Upper lobe of right lung (tissue), 1 donor: ENCODE measurements around the gene MEGF11. TPM values are rescaled to one million over a fixed set of nuclear protein-coding genes. Genes with fewer than 3 reads are reported as not detected.

Experiments used
- ATAC-seq: fragments of 200-7000 bp; cut with Tn5 transposase; one replicate; pipeline ENCODE4 v1.9.1; 2020; ENCODE audit warnings: mild to moderate bottlenecking, moderate library complexity
- DNase-seq: peaks from one replicate; pipeline ENCODE4 v3.0.0-alpha.2; 2020
- H3K27ac ChIP-seq: fragments of 200-600 bp; one replicate; pipeline ENCODE4 v1.8.0; 2022
- H3K27me3 ChIP-seq: fragments of 200-600 bp; one replicate; pipeline ENCODE4 v1.8.0; 2022; ENCODE audit warnings: mild to moderate bottlenecking
- H3K36me3 ChIP-seq: fragments of 200-600 bp; one replicate; pipeline ENCODE4 v1.8.0; 2022
- H3K4me1 ChIP-seq: fragments of 200-600 bp; one replicate; pipeline ENCODE4 v1.8.0; 2022
- H3K4me3 ChIP-seq: fragments of 200-600 bp; one replicate; pipeline ENCODE4 v1.8.0; 2022; ENCODE audit warnings: mild to moderate bottlenecking
- H3K9me3 ChIP-seq: fragments of 200-600 bp; one replicate; pipeline ENCODE4 v1.8.0; 2022
- CTCF ChIP-seq: fragments of 200-600 bp; IDR thresholded peaks from one replicate; pipeline ENCODE4 v1.8.0; 2022; ENCODE audit warnings: antibody characterized with exemption
- intact Hi-C: fragments of 100-400 bp; cut with DNase I; formaldehyde crosslinking; loops from one replicate; pipeline ENCODE4 v1.11.0; 2022
- total RNA-seq: library from RNA; stranded (reverse); fragmentation: NEBNext Ultra II Directional; extraction: Animal tissue kit (Norgen Biotek cat#: 25700); gene quantifications from one replicate; pipeline ENCODE4 v1.2.1, GENCODE V29; 2021
- donor health status: DM: no; HTN: yes; CAD: no; lungs with severe emphysema.

The MEGF11 gene
- total RNA-seq, 1 donor from 2014 or later: 3.0 TPM

GRCh38 chr15:66001042-66001441 is 252.5 kb downstream of the MEGF11 start:
- no peak for TF ChIP-seq CTCF
- H3K27ac ChIP-seq: no peak overlapping the region
- H3K27me3 ChIP-seq: peaks cover 6% of the 10 kb centered on the region
- no peaks in the 10 kb centered on the region for H3K9me3 ChIP-seq
- no peaks in the 10 kb centered on the region for H3K36me3 ChIP-seq
- H3K4me1 ChIP-seq: no peaks in the 10 kb centered on the region
- H3K4me3 ChIP-seq: no peak overlapping the region
- ATAC-seq (no peak), DNase-seq (no peak)
- intact Hi-C loops: no loop called here

GRCh38 chr15:65998486-65998885 is 255.1 kb downstream of the MEGF11 start:
- Histone ChIP-seq H3K4me3 (no peak overlapping the region), H3K27ac (no peak overlapping the region), H3K36me3 (no peaks in the 10 kb centered on the region), H3K9me3 (no peaks in the 10 kb centered on the region), H3K27me3 (peaks cover 14% of the 10 kb centered on the region), H3K4me1 (no peaks in the 10 kb centered on the region)
- no peak for ATAC-seq
- intact Hi-C loops: no loop called here
- TF ChIP-seq CTCF: no peak
- DNase-seq: no peak

GRCh38 chr15:65996901-65997300 is 256.6 kb downstream of the MEGF11 start:
- Histone ChIP-seq H3K27me3 (peaks cover 20% of the 10 kb centered on the region), H3K9me3 (no peaks in the 10 kb centered on the region), H3K36me3 (no peaks in the 10 kb centered on the region), H3K4me3 (no peak overlapping the region), H3K27ac (no peak overlapping the region), H3K4me1 (no peaks in the 10 kb centered on the region)
- intact Hi-C loops: no loop called here
- no peak for TF ChIP-seq CTCF
- DNase-seq (no peak), ATAC-seq (no peak)

GRCh38 chr15:65994832-65995231 is 258.7 kb downstream of the MEGF11 start:
- no peak overlapping the region for H3K4me3 ChIP-seq
- intact Hi-C loops: no loop called here
- no peaks in the 10 kb centered on the region for H3K36me3 ChIP-seq
- TF ChIP-seq CTCF: no peak
- no peak for DNase-seq
- H3K4me1 ChIP-seq: no peaks in the 10 kb centered on the region
- no peaks in the 10 kb centered on the region for H3K9me3 ChIP-seq
- ATAC-seq: no peak
- no peak overlapping the region for H3K27ac ChIP-seq
- H3K27me3 ChIP-seq: peaks cover 20% of the 10 kb centered on the region

- no peak for ATAC-seq
- no peak for TF ChIP-seq CTCF
- H3K36me3 ChIP-seq: no peaks in the 10 kb centered on the region
- no peaks in the 10 kb centered on the region for H3K9me3 ChIP-seq
- H3K27ac ChIP-seq: no peak overlapping the region
- DNase-seq: no peak
- H3K4me3 ChIP-seq: no peak overlapping the region
- intact Hi-C loops: no loop called here
- no peaks in the 10 kb centered on the region for H3K4me1 ChIP-seq
- H3K27me3 ChIP-seq: peaks cover 20% of the 10 kb centered on the region
These were observed 259.8 kb downstream of the MEGF11 start for GRCh38 chr15:65993762-65994161.

- no peaks in the 10 kb centered on the region for H3K36me3 ChIP-seq
- H3K4me1 ChIP-seq: no peaks in the 10 kb centered on the region
- no peak for TF ChIP-seq CTCF
- H3K4me3 ChIP-seq: no peak overlapping the region
- no peak overlapping the region for H3K27ac ChIP-seq
- intact Hi-C loops: no loop called here
- ATAC-seq (no peak), DNase-seq (no peak)
- no peaks in the 10 kb centered on the region for H3K9me3 ChIP-seq
- peaks cover 20% of the 10 kb centered on the region for H3K27me3 ChIP-seq
These were observed 260.3 kb downstream of the MEGF11 start for GRCh38 chr15:65993236-65993635.
